ENCODE results near the gene EXOC2.
A peak's percentile ranks its signal among the peaks of the same experiment; 100 is the strongest.

Gene EXOC2

GRCh38 chr6:470051-470900 is 222.7 kb downstream of the EXOC2 start:
- no peak for DNase-seq (ENCODE audit: low read depth, low spot score)

GRCh38 chr6:467671-468082 is 225.3 kb downstream of the EXOC2 start:
- DNase-seq (ENCODE audit: low read depth, low spot score): no peak

GRCh38 chr6:467111-467510 is 225.8 kb downstream of the EXOC2 start:
- DNase-seq (ENCODE audit: low read depth, low spot score): no peak

- DNase-seq (ENCODE audit: low read depth, low spot score): no peak
Observed at GRCh38 chr6:466564-466963, 226.4 kb downstream of the EXOC2 start.

- no peak for DNase-seq (ENCODE audit: low read depth, low spot score)
Observed at GRCh38 chr6:465531-466348, 227.2 kb downstream of the EXOC2 start.

GRCh38 chr6:456887-457286 is 236.1 kb downstream of the EXOC2 start:
- no peak for DNase-seq (ENCODE audit: low read depth, low spot score)

GRCh38 chr6:456358-456867 is 236.5 kb downstream of the EXOC2 start:
- DNase-seq (ENCODE audit: low read depth, low spot score): no peak

- DNase-seq (ENCODE audit: low read depth, low spot score): no peak
Observed at GRCh38 chr6:455835-456234, 237.1 kb downstream of the EXOC2 start.

GRCh38 chr6:455006-455585 is 237.8 kb downstream of the EXOC2 start:
- DNase-seq (ENCODE audit: low read depth, low spot score): peak; percentile 54

GRCh38 chr6:454148-454991 is 238.6 kb downstream of the EXOC2 start:
- DNase-seq (ENCODE audit: low read depth, low spot score): no peak

- DNase-seq (ENCODE audit: low read depth, low spot score): no peak
Observed at GRCh38 chr6:453152-453551, 239.8 kb downstream of the EXOC2 start.

GRCh38 chr6:452301-453067 is 240.5 kb downstream of the EXOC2 start:
- no peak for DNase-seq (ENCODE audit: low read depth, low spot score)

- DNase-seq (ENCODE audit: low read depth, low spot score): no peak
Observed at GRCh38 chr6:451847-452246, 241.1 kb downstream of the EXOC2 start.

GRCh38 chr6:451336-451735 is 241.6 kb downstream of the EXOC2 start:
- DNase-seq (ENCODE audit: low read depth, low spot score): no peak

GRCh38 chr6:449486-450419 is 243.2 kb downstream of the EXOC2 start:
- DNase-seq (ENCODE audit: low read depth, low spot score): no peak

GRCh38 chr6:449057-449430 is 243.9 kb downstream of the EXOC2 start:
- DNase-seq (ENCODE audit: low read depth, low spot score): no peak

- no peak for DNase-seq (ENCODE audit: low read depth, low spot score)
Observed at GRCh38 chr6:448296-449056, 244.5 kb downstream of the EXOC2 start.

GRCh38 chr6:447381-448165 is 245.4 kb downstream of the EXOC2 start:
- no peak for DNase-seq (ENCODE audit: low read depth, low spot score)
